ENCODE results near the gene PTPRJ.

The PTPRJ gene

GRCh38 chr11:47998345-47998732 lies 18.0 kb downstream of the PTPRJ start:
- DNase-seq: no peak

GRCh38 chr11:47998733-47999359 lies 18.5 kb downstream of the PTPRJ start:
- peak in 1 of 2 experiments; percentile 22 for DNase-seq

- no peak for DNase-seq
These were observed 20.1 kb downstream of the PTPRJ start for GRCh38 chr11:48000432-48000831.

GRCh38 chr11:48001438-48002021 lies 21.2 kb downstream of the PTPRJ start:
- peak in 1 of 2 experiments; percentile 13 for DNase-seq

GRCh38 chr11:48002561-48002960 lies 22.2 kb downstream of the PTPRJ start:
- peak; percentile 56 to 75 for DNase-seq

GRCh38 chr11:48003926-48004325 lies 23.6 kb downstream of the PTPRJ start:
- peak; percentile 69 to 78 for DNase-seq

GRCh38 chr11:48004456-48004855 lies 24.1 kb downstream of the PTPRJ start:
- no peak for DNase-seq

- DNase-seq: no peak
These were observed 24.8 kb downstream of the PTPRJ start for GRCh38 chr11:48005136-48005535.

GRCh38 chr11:48005831-48006270 lies 25.5 kb downstream of the PTPRJ start:
- DNase-seq: peak; percentile 68 to 72

- peak; percentile 38 to 46 for DNase-seq
These were observed 26.1 kb downstream of the PTPRJ start for GRCh38 chr11:48006301-48006992.

- DNase-seq: no peak
These were observed 27.3 kb downstream of the PTPRJ start for GRCh38 chr11:48007677-48008076.

GRCh38 chr11:48008951-48009270 lies 28.6 kb downstream of the PTPRJ start:
- DNase-seq: no peak

GRCh38 chr11:48011102-48011797 lies 30.9 kb downstream of the PTPRJ start:
- DNase-seq: no peak

GRCh38 chr11:48011798-48012391 lies 31.5 kb downstream of the PTPRJ start:
- no peak for DNase-seq

- DNase-seq: peak in 1 of 2 experiments; percentile 31
These were observed 33.0 kb downstream of the PTPRJ start for GRCh38 chr11:48013269-48013901.

GRCh38 chr11:48014917-48015316 lies 34.6 kb downstream of the PTPRJ start:
- DNase-seq: no peak

GRCh38 chr11:48017105-48017830 lies 36.9 kb downstream of the PTPRJ start:
- no peak for DNase-seq

GRCh38 chr11:48017831-48018527 lies 37.6 kb downstream of the PTPRJ start:
- DNase-seq: no peak

- DNase-seq: no peak
These were observed 38.3 kb downstream of the PTPRJ start for GRCh38 chr11:48018528-48019216.

GRCh38 chr11:48019217-48019584 lies 38.8 kb downstream of the PTPRJ start:
- DNase-seq: no peak

- no peak for DNase-seq
These were observed 39.2 kb downstream of the PTPRJ start for GRCh38 chr11:48019595-48019994.

Measured in SHP77 (cell line).